GM23338 (cell line): ENCODE measurements around the gene DYNLT4.

Experiments used
- EZH2 ChIP-seq: fragments of 200-600 bp; sonication (generic); IDR thresholded peaks from one replicate; pipeline ENCODE4 v1.8.0; 2017; ENCODE audit warnings: antibody characterized with exemption, mild to moderate bottlenecking, low read depth; ENCODE audit not compliant: unreplicated experiment
- EZH2phosphoT487 ChIP-seq: fragments of 200-600 bp; sonication (generic); IDR thresholded peaks from one replicate; pipeline ENCODE4 v1.8.1; 2018; ENCODE audit warnings: antibody characterized with exemption; ENCODE audit not compliant: unreplicated experiment
- POLR2AphosphoS5 ChIP-seq: IDR thresholded peaks from 2 replicates; pipeline ENCODE4 v1.6.1; 2016; ENCODE audit warnings: antibody characterized with exemption, low read depth
- TF ChIP-seq, protein P1 (sequence below), 2 experiments: fragments of 200-600 bp in 1 of 2; sonication (generic) in 1 of 2; conservative IDR thresholded peaks; 2 replicates each; pipeline versions ENCODE4 v1.5.1 to v1.6.1; 2016 to 2017; ENCODE audit warnings: antibody characterized with exemption in 2 of 2, low read depth in 2 of 2, mild to moderate bottlenecking in 2 of 2, moderate library complexity in 1 of 2
- TF ChIP-seq, protein P2 (sequence below): IDR thresholded peaks from one replicate; pipeline ENCODE4 v1.6.1; 2018; ENCODE audit warnings: antibody characterized with exemption; ENCODE audit not compliant: unreplicated experiment

GRCh38 chr1:44803312-44804095 is 3.6 kb downstream of the DYNLT4 start:
- TF ChIP-seq, protein P1, sequence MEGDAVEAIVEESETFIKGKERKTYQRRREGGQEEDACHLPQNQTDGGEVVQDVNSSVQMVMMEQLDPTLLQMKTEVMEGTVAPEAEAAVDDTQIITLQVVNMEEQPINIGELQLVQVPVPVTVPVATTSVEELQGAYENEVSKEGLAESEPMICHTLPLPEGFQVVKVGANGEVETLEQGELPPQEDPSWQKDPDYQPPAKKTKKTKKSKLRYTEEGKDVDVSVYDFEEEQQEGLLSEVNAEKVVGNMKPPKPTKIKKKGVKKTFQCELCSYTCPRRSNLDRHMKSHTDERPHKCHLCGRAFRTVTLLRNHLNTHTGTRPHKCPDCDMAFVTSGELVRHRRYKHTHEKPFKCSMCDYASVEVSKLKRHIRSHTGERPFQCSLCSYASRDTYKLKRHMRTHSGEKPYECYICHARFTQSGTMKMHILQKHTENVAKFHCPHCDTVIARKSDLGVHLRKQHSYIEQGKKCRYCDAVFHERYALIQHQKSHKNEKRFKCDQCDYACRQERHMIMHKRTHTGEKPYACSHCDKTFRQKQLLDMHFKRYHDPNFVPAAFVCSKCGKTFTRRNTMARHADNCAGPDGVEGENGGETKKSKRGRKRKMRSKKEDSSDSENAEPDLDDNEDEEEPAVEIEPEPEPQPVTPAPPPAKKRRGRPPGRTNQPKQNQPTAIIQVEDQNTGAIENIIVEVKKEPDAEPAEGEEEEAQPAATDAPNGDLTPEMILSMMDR (conservative IDR thresholded peaks at IDR 0.05; ENCODE audit: low read depth in 2 of 2), result no peak
- TF ChIP-seq EZH2 (no peak), EZH2phosphoT487 (no peak), POLR2AphosphoS5 (no peak)
- TF ChIP-seq, protein P2, sequence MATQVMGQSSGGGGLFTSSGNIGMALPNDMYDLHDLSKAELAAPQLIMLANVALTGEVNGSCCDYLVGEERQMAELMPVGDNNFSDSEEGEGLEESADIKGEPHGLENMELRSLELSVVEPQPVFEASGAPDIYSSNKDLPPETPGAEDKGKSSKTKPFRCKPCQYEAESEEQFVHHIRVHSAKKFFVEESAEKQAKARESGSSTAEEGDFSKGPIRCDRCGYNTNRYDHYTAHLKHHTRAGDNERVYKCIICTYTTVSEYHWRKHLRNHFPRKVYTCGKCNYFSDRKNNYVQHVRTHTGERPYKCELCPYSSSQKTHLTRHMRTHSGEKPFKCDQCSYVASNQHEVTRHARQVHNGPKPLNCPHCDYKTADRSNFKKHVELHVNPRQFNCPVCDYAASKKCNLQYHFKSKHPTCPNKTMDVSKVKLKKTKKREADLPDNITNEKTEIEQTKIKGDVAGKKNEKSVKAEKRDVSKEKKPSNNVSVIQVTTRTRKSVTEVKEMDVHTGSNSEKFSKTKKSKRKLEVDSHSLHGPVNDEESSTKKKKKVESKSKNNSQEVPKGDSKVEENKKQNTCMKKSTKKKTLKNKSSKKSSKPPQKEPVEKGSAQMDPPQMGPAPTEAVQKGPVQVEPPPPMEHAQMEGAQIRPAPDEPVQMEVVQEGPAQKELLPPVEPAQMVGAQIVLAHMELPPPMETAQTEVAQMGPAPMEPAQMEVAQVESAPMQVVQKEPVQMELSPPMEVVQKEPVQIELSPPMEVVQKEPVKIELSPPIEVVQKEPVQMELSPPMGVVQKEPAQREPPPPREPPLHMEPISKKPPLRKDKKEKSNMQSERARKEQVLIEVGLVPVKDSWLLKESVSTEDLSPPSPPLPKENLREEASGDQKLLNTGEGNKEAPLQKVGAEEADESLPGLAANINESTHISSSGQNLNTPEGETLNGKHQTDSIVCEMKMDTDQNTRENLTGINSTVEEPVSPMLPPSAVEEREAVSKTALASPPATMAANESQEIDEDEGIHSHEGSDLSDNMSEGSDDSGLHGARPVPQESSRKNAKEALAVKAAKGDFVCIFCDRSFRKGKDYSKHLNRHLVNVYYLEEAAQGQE, result no peak
